ENCODE data around the gene TMTC1. TPM values are rescaled to one million over a fixed set of nuclear protein-coding genes. Genes with fewer than 3 reads are reported as not detected.
"Not testable (repeated sequence)": the region's sequence is repeated elsewhere in the genome, so short reads cannot be mapped to it uniquely, and the experiment has no call there.

The TMTC1 gene
- total and polyA plus RNA-seq, 2 donors (not counting 1 experiment from before 2014, with no cell fraction given): 62.2 to 222 TPM

DNA sequence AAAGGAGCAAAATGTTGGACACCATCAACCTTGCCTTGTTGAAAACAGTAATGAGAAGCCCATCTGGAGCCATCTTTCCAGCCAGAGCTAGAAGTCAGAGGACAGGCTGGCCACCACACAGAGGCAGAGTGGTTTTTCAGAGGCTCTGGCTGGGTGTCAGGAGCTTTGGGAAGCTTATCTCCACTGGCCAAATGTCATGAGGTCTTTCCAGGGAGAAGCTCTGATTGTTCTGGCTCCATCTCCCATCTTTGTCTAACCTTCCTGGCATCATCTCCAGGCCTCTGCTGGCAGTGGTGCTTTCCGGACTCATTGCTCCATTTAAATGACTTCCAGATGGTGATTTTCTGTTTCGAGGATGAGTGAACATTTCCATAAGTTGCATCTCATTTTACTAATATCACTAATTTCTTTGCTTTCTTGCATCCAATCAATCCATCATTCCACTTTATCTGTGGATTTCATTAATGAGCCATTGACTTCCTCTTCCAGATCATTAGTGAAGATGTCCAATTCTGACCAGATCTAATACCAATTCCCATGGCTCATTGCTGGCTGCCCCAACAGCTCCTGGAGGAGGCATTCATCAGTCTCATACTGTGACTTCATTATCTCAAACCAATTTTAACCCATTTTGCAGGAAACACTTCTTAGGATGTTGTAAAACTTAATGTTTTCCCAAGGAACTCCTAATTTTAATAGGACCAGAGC lies 35.3 kb upstream of the TMTC1 start:
- Histone ChIP-seq H3K9me3 (ENCODE audit: control insufficient read depth, insufficient read depth, low read depth, low read length) (no peaks in the 10 kb centered on the region), H4K20me1 (ENCODE audit: control insufficient read depth, extremely low read depth, insufficient read depth, low read length) (no peaks in the 10 kb centered on the region), H3K4me1 (ENCODE audit: control insufficient read depth, extremely low read depth, insufficient read depth, low read length) (no peaks in the 10 kb centered on the region), H3K36me3 (ENCODE audit: control insufficient read depth, insufficient read depth, low read length) (no peaks in the 10 kb centered on the region), H2AFZ (ENCODE audit: low read length) (no peak overlapping the region), H3K4me3 (replicated peaks in 1 of 4; ENCODE audit: control extremely low read depth in 1 of 4, insufficient read depth in 1 of 4, low read depth in 3 of 4, low read length in 4 of 4) (no peak overlapping the region), H3K9ac (ENCODE audit: insufficient read depth, low read length) (no peak overlapping the region), H3K27me3 (ENCODE audit: control insufficient read depth, insufficient read depth, low read length) (no peaks in the 10 kb centered on the region), H3K4me2 (ENCODE audit: extremely low read depth, insufficient read depth, low read length) (no peak overlapping the region), H3K79me2 (ENCODE audit: control insufficient read depth, insufficient read depth, low read length) (no peaks in the 10 kb centered on the region), H3K27ac (ENCODE audit: insufficient read depth, low read length) (no peak overlapping the region)
- no peak for DNase-seq (ENCODE audit: low read depth in 2 of 2)
- TF ChIP-seq EZH2 (IDR thresholded peaks at IDR 0.05; ENCODE audit: low read length, missing control alignments): no peak
- TF ChIP-seq, protein P1, sequence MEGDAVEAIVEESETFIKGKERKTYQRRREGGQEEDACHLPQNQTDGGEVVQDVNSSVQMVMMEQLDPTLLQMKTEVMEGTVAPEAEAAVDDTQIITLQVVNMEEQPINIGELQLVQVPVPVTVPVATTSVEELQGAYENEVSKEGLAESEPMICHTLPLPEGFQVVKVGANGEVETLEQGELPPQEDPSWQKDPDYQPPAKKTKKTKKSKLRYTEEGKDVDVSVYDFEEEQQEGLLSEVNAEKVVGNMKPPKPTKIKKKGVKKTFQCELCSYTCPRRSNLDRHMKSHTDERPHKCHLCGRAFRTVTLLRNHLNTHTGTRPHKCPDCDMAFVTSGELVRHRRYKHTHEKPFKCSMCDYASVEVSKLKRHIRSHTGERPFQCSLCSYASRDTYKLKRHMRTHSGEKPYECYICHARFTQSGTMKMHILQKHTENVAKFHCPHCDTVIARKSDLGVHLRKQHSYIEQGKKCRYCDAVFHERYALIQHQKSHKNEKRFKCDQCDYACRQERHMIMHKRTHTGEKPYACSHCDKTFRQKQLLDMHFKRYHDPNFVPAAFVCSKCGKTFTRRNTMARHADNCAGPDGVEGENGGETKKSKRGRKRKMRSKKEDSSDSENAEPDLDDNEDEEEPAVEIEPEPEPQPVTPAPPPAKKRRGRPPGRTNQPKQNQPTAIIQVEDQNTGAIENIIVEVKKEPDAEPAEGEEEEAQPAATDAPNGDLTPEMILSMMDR (conservative IDR thresholded peaks at IDR 0.05 in 1 of 2, IDR thresholded peaks at IDR 0.05 in 1 of 2; ENCODE audit: low read depth in 1 of 2, low read length in 2 of 2): no peak

DNA sequence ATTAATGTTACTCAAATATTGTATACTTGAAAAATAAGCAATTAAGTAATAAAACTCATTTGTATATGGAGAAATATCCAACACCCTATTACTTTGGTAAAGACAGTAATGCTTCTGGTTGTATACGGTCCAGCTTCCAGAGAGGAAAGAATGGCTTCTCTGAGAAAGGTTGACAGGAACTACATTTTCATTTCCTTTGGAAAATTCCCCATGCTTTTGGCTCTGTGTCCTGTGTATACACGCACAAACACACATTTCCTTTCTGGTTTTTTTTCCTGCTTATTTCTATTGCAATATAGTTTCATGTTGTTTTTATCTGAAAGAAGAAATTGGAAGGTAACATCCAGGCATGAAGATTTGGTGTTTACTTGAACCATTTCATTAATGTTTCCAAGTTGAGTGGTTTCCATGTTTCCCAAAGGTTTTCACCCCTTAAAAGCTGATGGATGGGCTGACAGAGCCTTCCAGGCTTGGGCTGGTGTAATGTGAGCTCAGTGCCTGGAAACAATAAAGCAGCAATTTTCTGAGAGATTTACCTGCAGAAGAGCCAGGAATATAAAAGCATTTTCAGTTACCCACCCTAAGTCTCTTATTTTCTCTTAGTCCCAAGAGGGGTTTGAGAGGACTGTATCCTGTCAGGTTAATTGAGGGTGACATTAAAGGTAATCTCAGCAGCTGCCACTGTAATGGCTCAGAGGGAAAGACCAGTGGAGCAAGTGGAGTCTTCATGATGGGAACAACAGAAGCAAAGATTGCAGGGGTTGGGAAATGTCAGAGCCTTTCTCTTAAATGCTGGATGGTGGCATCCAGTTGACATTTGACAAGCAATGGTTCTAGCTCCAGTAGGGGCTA lies 33.4 kb upstream of the TMTC1 start:
- H3K9ac ChIP-seq (ENCODE audit: insufficient read depth, low read length): no peak overlapping the region
- no peaks in the 10 kb centered on the region for H3K27me3 ChIP-seq (ENCODE audit: control insufficient read depth, insufficient read depth, low read length)
- H3K27ac ChIP-seq (ENCODE audit: insufficient read depth, low read length): no peak overlapping the region
- no peaks in the 10 kb centered on the region for H3K79me2 ChIP-seq (ENCODE audit: control insufficient read depth, insufficient read depth, low read length)
- no peak overlapping the region for H2AFZ ChIP-seq (ENCODE audit: low read length)
- no peaks in the 10 kb centered on the region for H4K20me1 ChIP-seq (ENCODE audit: control insufficient read depth, extremely low read depth, insufficient read depth, low read length)
- no peaks in the 10 kb centered on the region for H3K4me1 ChIP-seq (ENCODE audit: control insufficient read depth, extremely low read depth, insufficient read depth, low read length)
- no peak overlapping the region for H3K4me3 ChIP-seq (replicated peaks in 1 of 4; ENCODE audit: control extremely low read depth in 1 of 4, insufficient read depth in 1 of 4, low read depth in 3 of 4, low read length in 4 of 4)
- DNase-seq (ENCODE audit: low read depth in 2 of 2): no peak
- H3K36me3 ChIP-seq (ENCODE audit: control insufficient read depth, insufficient read depth, low read length): no peaks in the 10 kb centered on the region
- H3K4me2 ChIP-seq (ENCODE audit: extremely low read depth, insufficient read depth, low read length): no peak overlapping the region
- TF ChIP-seq EZH2 (IDR thresholded peaks at IDR 0.05; ENCODE audit: low read length, missing control alignments): no peak
- TF ChIP-seq, protein P1 (conservative IDR thresholded peaks at IDR 0.05 in 1 of 2, IDR thresholded peaks at IDR 0.05 in 1 of 2; ENCODE audit: low read depth in 1 of 2, low read length in 2 of 2): no peak
- H3K9me3 ChIP-seq (ENCODE audit: control insufficient read depth, insufficient read depth, low read depth, low read length): no peaks in the 10 kb centered on the region

DNA sequence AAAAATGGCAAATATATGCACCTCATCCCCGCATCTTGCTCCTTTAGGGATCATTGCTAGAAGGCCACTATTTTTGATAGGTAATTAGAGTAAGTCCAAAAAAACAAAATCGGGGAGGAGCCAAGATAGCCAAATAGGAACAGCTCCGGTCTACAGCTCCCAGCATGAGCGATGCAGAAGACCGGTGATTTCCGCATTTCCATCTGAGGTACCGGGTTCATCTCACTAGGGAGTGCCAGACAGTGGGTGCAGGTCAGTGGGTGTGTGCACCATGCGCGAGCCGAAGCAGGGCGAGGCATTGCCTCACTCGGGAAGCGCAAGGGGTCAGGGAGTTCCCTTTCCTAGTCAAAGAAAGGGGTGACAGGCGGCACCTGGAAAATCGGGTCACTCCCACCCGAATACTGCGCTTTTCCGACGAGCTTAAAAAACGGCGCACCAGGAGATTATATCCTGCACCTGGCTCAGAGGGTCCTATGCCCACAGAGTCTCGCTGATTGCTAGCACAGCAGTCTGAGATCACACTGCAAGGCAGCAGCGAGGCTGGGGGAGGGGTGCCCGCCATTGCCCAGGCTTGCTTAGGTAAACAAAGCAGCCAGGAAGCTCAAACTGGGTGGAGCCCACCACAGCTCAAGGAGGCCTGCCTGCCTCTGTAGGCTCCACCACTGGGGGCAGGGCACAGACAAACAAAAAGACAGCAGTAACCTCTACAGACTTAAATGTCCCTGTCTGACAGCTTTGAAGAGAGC lies 26.0 kb upstream of the TMTC1 start:
- H3K4me1 ChIP-seq (ENCODE audit: control insufficient read depth, extremely low read depth, insufficient read depth, low read length); H3K27ac ChIP-seq (ENCODE audit: insufficient read depth, low read length); H4K20me1 ChIP-seq (ENCODE audit: control insufficient read depth, extremely low read depth, insufficient read depth, low read length); H3K9ac ChIP-seq (ENCODE audit: insufficient read depth, low read length); H3K4me3 ChIP-seq (replicated peaks in 1 of 4; ENCODE audit: control extremely low read depth in 1 of 4, insufficient read depth in 1 of 4, low read depth in 3 of 4, low read length in 4 of 4); H3K36me3 ChIP-seq (ENCODE audit: control insufficient read depth, insufficient read depth, low read length); H2AFZ ChIP-seq (ENCODE audit: low read length); H3K27me3 ChIP-seq (ENCODE audit: control insufficient read depth, insufficient read depth, low read length); H3K9me3 ChIP-seq (ENCODE audit: control insufficient read depth, insufficient read depth, low read depth, low read length); H3K4me2 ChIP-seq (ENCODE audit: extremely low read depth, insufficient read depth, low read length); H3K79me2 ChIP-seq (ENCODE audit: control insufficient read depth, insufficient read depth, low read length); DNase-seq (ENCODE audit: low read depth in 2 of 2): not testable (repeated sequence)
